Heart left ventricle (tissue), 16 donors: ENCODE measurements around the gene IPO13. TPM values are rescaled to one million over a fixed set of nuclear protein-coding genes. Genes with fewer than 3 reads are reported as not detected.

Experiments
- ATAC-seq, 4 donors: fragments of 200-7000 bp; cut with Tn5 transposase; one replicate each; pipeline ENCODE4 v1.9.1; 2020 to 2022; ENCODE audit warnings: moderate library complexity in 4 of 4, mild to moderate bottlenecking in 3 of 4, moderate number of reproducible peaks in 1 of 4
- DNase-seq, 5 donors: peaks; one replicate each; pipeline ENCODE4 v3.0.0-alpha.2; 2020
- H3K27ac ChIP-seq, 12 donors: fragments of 200-600 bp; sonication (generic) in 4 of 12; one replicate each; pipeline versions ENCODE4 v1.5.0 to v1.8.0; 2016 to 2022; ENCODE audit warnings: mild to moderate bottlenecking in 2 of 12
- H3K27me3 ChIP-seq, 9 donors: fragments of 200-600 bp; sonication (generic) in 2 of 9; one replicate each; pipeline versions ENCODE4 v1.5.1 to v1.8.0; 2016 to 2022; ENCODE audit warnings: mild to moderate bottlenecking in 3 of 9
- H3K36me3 ChIP-seq, 9 donors: fragments of 200-600 bp; sonication (generic) in 2 of 9; one replicate each; pipeline versions ENCODE4 v1.5.0 to v1.8.0; 2018 to 2022; ENCODE audit warnings: mild to moderate bottlenecking in 2 of 9
- H3K4me1 ChIP-seq, 12 donors: fragments of 200-600 bp; sonication (generic) in 4 of 12; one replicate each; pipeline versions ENCODE4 v1.5.0 to v1.8.0; 2016 to 2022; ENCODE audit warnings: mild to moderate bottlenecking in 3 of 12
- H3K4me3 ChIP-seq, 12 donors: fragments of 200-600 bp; sonication (generic) in 4 of 12; one replicate each; pipeline versions ENCODE4 v1.5.0 to v1.8.0; 2017 to 2022; ENCODE audit warnings: mild to moderate bottlenecking in 9 of 12, moderate library complexity in 4 of 12
- H3K9me3 ChIP-seq, 12 donors: fragments of 200-600 bp; sonication (generic) in 4 of 12; one replicate each; pipeline versions ENCODE4 v1.5.0 to v1.8.0; 2016 to 2022; ENCODE audit warnings: mild to moderate bottlenecking in 1 of 12
- POLR2A ChIP-seq, 2 donors: fragments of 450-650 bp; IDR thresholded peaks; one replicate each; pipeline ENCODE4 v1.6.1; 2017; ENCODE audit warnings: antibody characterized with exemption in 2 of 2, mild to moderate bottlenecking in 2 of 2, moderate library complexity in 2 of 2
- WGBS, 4 donors: extraction: QIAGEN DNeasy Blood & Tissue Kit in 2 of 4; methylation state at CpG; one replicate each; pipeline versions ENCODE4 v1.1.5 to v1.1.7; 2013 to 2018; 5-methylcytosine and 5-hydroxymethylcytosine counted together
- intact Hi-C, 10 donors: fragments of 100-400 bp; cut with DNase I; formaldehyde crosslinking; loops; one replicate each; pipeline versions ENCODE4 v1.11.1 to v1.14.2; 2022
- polyA plus RNA-seq, 2 donors: library from polyadenylated mRNA; stranded (reverse); fragments of 200-250 nt; gene quantifications; one replicate each; pipeline ENCODE4 v1.2.3, GENCODE V29; 2013
- total RNA-seq, 9 donors: library from RNA; depleted of rRNA in 2 of 9; stranded (reverse); fragments of >200 nt in 2 of 9; fragmentation: NEBNext Ultra II Directional in 3 of 9; extraction: Animal tissue kit (Norgen Biotek cat#: 25700) in 3 of 9; gene quantifications; one replicate each; pipeline versions ENCODE4 v1.1.0 to v1.2.4, GENCODE V29; 2016 to 2023
- TF ChIP-seq, protein P1 (sequence below), 12 donors: fragments of 200-600 bp; sonication (generic) in 4 of 12; IDR thresholded peaks; one replicate each; pipeline versions ENCODE4 v1.5.0 to v1.8.0; 2018 to 2022; ENCODE audit warnings: antibody characterized with exemption in 12 of 12, mild to moderate bottlenecking in 5 of 12
- donor health status: ischemic (EF 13 %, LVEDD 7.1; RV severe dilation, severe dysfunction).
- donor health status: healthy with polysubstance abuse.
- donor health status: DM: no; HTN: yes; CAD: no.
- donor health status: DM: no; HTN: no; CAD: no.
- donor health status: ischemic (EF 25% LVEDD 6.9; RV normal size, moderate dysfunction).
- donor health status: ischemic (EF 25% LVEDD 5.7; RV mildly dilated, moderate dysfunction).
- donor health status: healthy.
- donor health status: DM: yes; HTN: yes; CAD: no.
- donor health status: ischemic (EF 35%, LVEDD 5.7; RV mildly dilated, moderate dysfunction).
- donor health status: nonischemic (EF 11% LVEDD 7.7; RV severe dilation, severe dysfunction).
- donor health status: DM: yes; HTN: yes; CAD: no.
- donor health status: PGD.
- donor health status: ischemic (EF 29% LVEDD 5.4; RV normal size, mild dysfunction).
- donor health status: nonischemic (EF 23%, LVEDD 6.1; RV moderate dilation, normal function).

Gene IPO13
- total and polyA plus RNA-seq, 11 donors, result 29.9 to 71.0 (median 54.6) TPM

GRCh38 chr1:43901196-43901961 lies 45.4 kb upstream of the IPO13 start:
- no peak for TF ChIP-seq POLR2A (IDR thresholded peaks at IDR 0.05)
- TF ChIP-seq, protein P1, sequence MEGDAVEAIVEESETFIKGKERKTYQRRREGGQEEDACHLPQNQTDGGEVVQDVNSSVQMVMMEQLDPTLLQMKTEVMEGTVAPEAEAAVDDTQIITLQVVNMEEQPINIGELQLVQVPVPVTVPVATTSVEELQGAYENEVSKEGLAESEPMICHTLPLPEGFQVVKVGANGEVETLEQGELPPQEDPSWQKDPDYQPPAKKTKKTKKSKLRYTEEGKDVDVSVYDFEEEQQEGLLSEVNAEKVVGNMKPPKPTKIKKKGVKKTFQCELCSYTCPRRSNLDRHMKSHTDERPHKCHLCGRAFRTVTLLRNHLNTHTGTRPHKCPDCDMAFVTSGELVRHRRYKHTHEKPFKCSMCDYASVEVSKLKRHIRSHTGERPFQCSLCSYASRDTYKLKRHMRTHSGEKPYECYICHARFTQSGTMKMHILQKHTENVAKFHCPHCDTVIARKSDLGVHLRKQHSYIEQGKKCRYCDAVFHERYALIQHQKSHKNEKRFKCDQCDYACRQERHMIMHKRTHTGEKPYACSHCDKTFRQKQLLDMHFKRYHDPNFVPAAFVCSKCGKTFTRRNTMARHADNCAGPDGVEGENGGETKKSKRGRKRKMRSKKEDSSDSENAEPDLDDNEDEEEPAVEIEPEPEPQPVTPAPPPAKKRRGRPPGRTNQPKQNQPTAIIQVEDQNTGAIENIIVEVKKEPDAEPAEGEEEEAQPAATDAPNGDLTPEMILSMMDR (IDR thresholded peaks at IDR 0.05), result no peak
- WGBS, 4 donors, result 58 to 81% (median 69%) methylated on average over 7 of the region's 7 CpGs
- DNase-seq (no peak), ATAC-seq (peak in 2 of 4 donors; percentile 9 to 18)
- H3K27ac ChIP-seq, result no peak overlapping the region
- peaks cover 0 to 34% (median 14%) of the 10 kb centered on the region in 9 donors for H3K36me3 ChIP-seq
- H3K4me3 ChIP-seq, result no peak overlapping the region
- intact Hi-C loops, result no loop called here
- no peaks in the 10 kb centered on the region for H3K27me3 ChIP-seq
- H3K4me1 ChIP-seq, result peaks cover 0 to 10% (median 0%) of the 10 kb centered on the region in 12 donors
- no peaks in the 10 kb centered on the region for H3K9me3 ChIP-seq

GRCh38 chr1:43902058-43902831 lies 44.5 kb upstream of the IPO13 start:
- intact Hi-C loops, result no loop called here

DNA sequence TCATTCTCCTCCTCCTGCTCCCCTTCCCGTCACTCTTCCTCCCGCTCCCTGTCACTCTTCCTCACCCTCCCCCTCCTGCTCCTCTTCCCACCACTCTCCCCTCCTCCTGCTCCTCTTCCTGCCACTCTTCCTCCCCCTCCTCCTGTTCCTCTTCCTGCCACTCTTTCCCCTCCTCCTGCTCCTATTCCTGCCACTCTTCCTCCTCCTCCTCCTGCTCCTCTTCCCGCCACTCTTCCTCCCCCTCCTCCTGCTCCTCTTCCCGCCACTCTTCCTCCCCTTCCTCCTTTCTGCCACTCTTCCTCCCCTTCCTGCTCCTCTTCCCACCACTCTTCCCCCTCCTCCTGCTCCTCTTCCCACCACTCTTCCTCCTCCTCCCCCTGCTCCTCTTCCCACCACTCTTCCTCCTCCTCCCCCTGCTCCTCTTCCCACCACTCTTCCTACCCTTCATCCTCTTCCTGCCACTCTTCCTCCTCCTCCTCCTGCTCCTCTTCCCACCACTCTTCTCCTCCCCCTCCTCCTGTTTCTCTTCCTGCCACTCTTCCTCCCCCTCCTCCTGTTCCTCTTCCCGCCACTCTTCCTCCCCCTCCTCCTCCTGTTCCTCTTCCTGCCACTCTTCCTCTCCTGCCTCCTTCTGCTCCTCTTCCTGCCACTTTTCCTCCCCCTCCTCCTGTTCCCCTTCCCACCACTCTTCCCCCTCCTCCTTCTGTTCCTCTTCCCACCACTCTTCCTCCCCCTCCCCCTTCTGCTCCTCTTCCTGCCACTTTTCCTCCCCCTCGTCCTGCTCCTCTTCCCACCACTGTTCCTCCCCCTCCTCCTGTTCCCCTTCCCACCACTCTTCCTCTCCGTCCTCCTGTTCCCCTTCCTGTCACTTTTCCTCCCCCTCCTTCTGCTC lies 41.8 kb upstream of the IPO13 start:
- peaks cover 0 to 10% (median 0%) of the 10 kb centered on the region in 12 donors for H3K4me1 ChIP-seq
- no peaks in the 10 kb centered on the region for H3K9me3 ChIP-seq
- 43 to 65% (median 59%) methylated on average over 7 of the region's 7 CpGs for WGBS, 4 donors
- no peak for ATAC-seq
- H3K4me3 ChIP-seq, result no peak overlapping the region
- TF ChIP-seq, protein P1 (IDR thresholded peaks at IDR 0.05), result no peak
- TF ChIP-seq POLR2A (IDR thresholded peaks at IDR 0.05), result no peak
- intact Hi-C loops, result no loop called here
- peaks cover 0 to 20% (median 6%) of the 10 kb centered on the region in 9 donors for H3K36me3 ChIP-seq
- H3K27me3 ChIP-seq, result no peaks in the 10 kb centered on the region
- DNase-seq, result no peak
- no peak overlapping the region for H3K27ac ChIP-seq

More at GRCh38 chr1:43902058-43902831, 44.5 kb upstream of the IPO13 start:
- no peaks in the 10 kb centered on the region for H3K27me3 ChIP-seq
- H3K36me3 ChIP-seq, result peaks cover 0 to 34% (median 13%) of the 10 kb centered on the region in 9 donors
- no peaks in the 10 kb centered on the region for H3K9me3 ChIP-seq
- DNase-seq, result no peak
- H3K4me3 ChIP-seq, result no peak overlapping the region
- WGBS, 4 donors, result 94 to 100% (median 96%) methylated on average over 4 of the region's 4 CpGs
- no peak overlapping the region for H3K27ac ChIP-seq
- ATAC-seq, result no peak
- TF ChIP-seq, protein P1 (IDR thresholded peaks at IDR 0.05), result no peak
- TF ChIP-seq POLR2A (IDR thresholded peaks at IDR 0.05), result no peak
- peaks cover 0 to 10% (median 0%) of the 10 kb centered on the region in 12 donors for H3K4me1 ChIP-seq
